ENCODE results near the gene GNPDA1.

- TF ChIP-seq, protein P1, sequence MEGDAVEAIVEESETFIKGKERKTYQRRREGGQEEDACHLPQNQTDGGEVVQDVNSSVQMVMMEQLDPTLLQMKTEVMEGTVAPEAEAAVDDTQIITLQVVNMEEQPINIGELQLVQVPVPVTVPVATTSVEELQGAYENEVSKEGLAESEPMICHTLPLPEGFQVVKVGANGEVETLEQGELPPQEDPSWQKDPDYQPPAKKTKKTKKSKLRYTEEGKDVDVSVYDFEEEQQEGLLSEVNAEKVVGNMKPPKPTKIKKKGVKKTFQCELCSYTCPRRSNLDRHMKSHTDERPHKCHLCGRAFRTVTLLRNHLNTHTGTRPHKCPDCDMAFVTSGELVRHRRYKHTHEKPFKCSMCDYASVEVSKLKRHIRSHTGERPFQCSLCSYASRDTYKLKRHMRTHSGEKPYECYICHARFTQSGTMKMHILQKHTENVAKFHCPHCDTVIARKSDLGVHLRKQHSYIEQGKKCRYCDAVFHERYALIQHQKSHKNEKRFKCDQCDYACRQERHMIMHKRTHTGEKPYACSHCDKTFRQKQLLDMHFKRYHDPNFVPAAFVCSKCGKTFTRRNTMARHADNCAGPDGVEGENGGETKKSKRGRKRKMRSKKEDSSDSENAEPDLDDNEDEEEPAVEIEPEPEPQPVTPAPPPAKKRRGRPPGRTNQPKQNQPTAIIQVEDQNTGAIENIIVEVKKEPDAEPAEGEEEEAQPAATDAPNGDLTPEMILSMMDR (IDR thresholded peaks at IDR 0.05 in 8 of 11, conservative IDR thresholded peaks at IDR 0.05 in 3 of 11) = no peak
- peak in 2 of 3 donors; percentile 14 to 24 for TF ChIP-seq POLR2AphosphoS5 (IDR thresholded peaks at IDR 0.05)
Observed at GRCh38 chr5:142006363-142007236, 6.2 kb downstream of the GNPDA1 start.

All from spleen (tissue), 7 donors.